Trophoblast cell (in vitro differentiated cells and primary cell): ENCODE results near the gene SST.

Experiments
- DNase-seq, 2 donors: peaks; one replicate each; pipeline ENCODE4 v3.0.0-alpha.2; 2016
- H2AFZ ChIP-seq: 2 replicates; pipeline ENCODE4 v1.6.1; 2013; ENCODE audit warnings: low read length, moderate library complexity, mild to moderate bottlenecking; ENCODE audit not compliant: insufficient read depth, poor library complexity
- H2AK5ac ChIP-seq: 2 replicates; pipeline ENCODE4 v1.6.1; 2013; ENCODE audit warnings: mild to moderate bottlenecking, low read length
- H2BK120ac ChIP-seq: 2 replicates; pipeline ENCODE4 v1.6.1; 2013; ENCODE audit warnings: low read length, mild to moderate bottlenecking, moderate library complexity; ENCODE audit not compliant: insufficient read depth, poor library complexity
- H2BK12ac ChIP-seq: 2 replicates; pipeline ENCODE4 v1.6.1; 2013; ENCODE audit warnings: mild to moderate bottlenecking, low read length, moderate library complexity
- H2BK5ac ChIP-seq: 2 replicates; pipeline ENCODE4 v1.6.1; 2013; ENCODE audit warnings: low read length, low read depth, moderate library complexity, mild to moderate bottlenecking; ENCODE audit not compliant: poor library complexity
- H3K14ac ChIP-seq: 2 replicates; pipeline ENCODE4 v1.6.1; 2013; ENCODE audit warnings: mild to moderate bottlenecking, low read length
- H3K18ac ChIP-seq: 2 replicates; pipeline ENCODE4 v1.6.1; 2013; ENCODE audit warnings: mild to moderate bottlenecking, low read length
- H3K23ac ChIP-seq: 2 replicates; pipeline ENCODE4 v1.6.1; 2013; ENCODE audit warnings: low read length
- H3K27ac ChIP-seq: 2 replicates; pipeline ENCODE4 v1.5.1; 2013; ENCODE audit warnings: low read depth, mild to moderate bottlenecking, inconsistent platforms, low read length, moderate library complexity
- H3K27me3 ChIP-seq: 2 replicates; pipeline ENCODE4 v1.6.1; 2013; ENCODE audit warnings: inconsistent platforms, mild to moderate bottlenecking, low read length, moderate library complexity; ENCODE audit not compliant: insufficient read depth
- H3K36me3 ChIP-seq, 2 experiments: 1 replicate in 1 of 2; 2 replicates in 1 of 2; pipeline ENCODE4 v1.6.1; 2013; ENCODE audit warnings: low read length in 2 of 2, mild to moderate bottlenecking in 2 of 2, moderate library complexity in 1 of 2; ENCODE audit not compliant: insufficient read depth in 2 of 2, control insufficient read depth in 1 of 2
- H3K4ac ChIP-seq: 2 replicates; pipeline ENCODE4 v1.6.1; 2013; ENCODE audit warnings: low read depth, mild to moderate bottlenecking, low read length, moderate library complexity
- H3K4me1 ChIP-seq, 2 experiments: 1 replicate in 1 of 2; 2 replicates in 1 of 2; pipeline ENCODE4 v1.6.1; 2013; ENCODE audit warnings: low read length in 2 of 2, mild to moderate bottlenecking in 2 of 2, moderate library complexity in 1 of 2; ENCODE audit not compliant: insufficient read depth in 2 of 2, control insufficient read depth in 1 of 2
- H3K4me2 ChIP-seq: 2 replicates; pipeline ENCODE4 v1.6.1; 2013; ENCODE audit warnings: inconsistent platforms, mild to moderate bottlenecking, low read length, moderate library complexity
- H3K4me3 ChIP-seq: 2 replicates; pipeline ENCODE4 v1.5.1; 2013; ENCODE audit warnings: mild to moderate bottlenecking, low read depth, low read length, inconsistent platforms
- H3K79me1 ChIP-seq: one replicate; pipeline ENCODE4 v1.6.1; 2013; ENCODE audit warnings: low read length
- H3K79me2 ChIP-seq: 2 replicates; pipeline ENCODE4 v1.6.1; 2013; ENCODE audit warnings: low read length, mild to moderate bottlenecking; ENCODE audit not compliant: control insufficient read depth, insufficient read depth, poor library complexity
- H3K9ac ChIP-seq: 2 replicates; pipeline ENCODE4 v1.6.1; 2013; ENCODE audit warnings: mild to moderate bottlenecking, low read length
- H3K9me3 ChIP-seq: 2 replicates; pipeline ENCODE4 v1.6.1; 2013; ENCODE audit warnings: low read depth, mild to moderate bottlenecking, control low read depth, inconsistent platforms, low read length; ENCODE audit not compliant: insufficient read depth
- H4K12ac ChIP-seq: 2 replicates; pipeline ENCODE4 v1.6.1; 2013; ENCODE audit warnings: low read depth, mild to moderate bottlenecking, low read length, moderate library complexity
- H4K8ac ChIP-seq: 2 replicates; pipeline ENCODE4 v1.6.1; 2013; ENCODE audit warnings: low read depth, mild to moderate bottlenecking, low read length, moderate library complexity
- H4K91ac ChIP-seq: one replicate; pipeline ENCODE4 v1.6.1; 2013; ENCODE audit warnings: low read depth, mild to moderate bottlenecking, low read length, moderate library complexity
- WGBS: extraction: QIAGEN DNeasy Blood & Tissue Kit; methylation state at CpG from one replicate; pipeline ENCODE4 v1.1.7; 2013; ENCODE audit warnings: missing lambda C conversion rate; ENCODE audit not compliant: insufficient read length, insufficient coverage; ENCODE audit errors: extremely low coverage; 5-methylcytosine and 5-hydroxymethylcytosine counted together

SST gene

DNA sequence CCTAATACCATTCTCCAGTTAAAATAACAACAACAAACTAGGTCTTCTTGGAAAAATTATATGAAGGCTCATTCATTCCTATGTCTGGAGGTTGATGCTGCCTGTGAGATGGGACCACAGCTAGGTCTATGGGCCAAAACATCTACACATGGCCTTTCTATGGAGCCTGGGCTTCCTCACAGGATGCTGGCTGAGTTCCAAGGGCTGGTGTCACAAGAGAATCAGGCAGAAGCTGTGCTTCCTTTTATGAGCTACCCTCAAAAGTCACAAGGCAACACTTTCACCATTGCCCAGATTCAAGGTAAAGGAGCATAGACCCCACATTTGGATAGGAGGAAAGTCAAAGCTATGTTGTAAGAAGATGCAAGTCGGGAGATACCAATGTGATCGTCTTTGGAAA, 36.8 kb upstream of the SST start:
- no peak overlapping the region for H2BK120ac ChIP-seq
- no peak overlapping the region for H3K4me2 ChIP-seq
- H3K4me1 ChIP-seq, result no peaks in the 10 kb centered on the region
- no peak overlapping the region for H2AFZ ChIP-seq
- no peaks in the 10 kb centered on the region for H3K9me3 ChIP-seq
- no peak overlapping the region for H3K18ac ChIP-seq
- no peak overlapping the region for H3K23ac ChIP-seq
- H3K79me2 ChIP-seq, result no peaks in the 10 kb centered on the region
- no peak overlapping the region for H4K12ac ChIP-seq
- H2BK5ac ChIP-seq, result no peak overlapping the region
- H4K8ac ChIP-seq, result no peak overlapping the region
- no CpG with 5 or more reads among the region's 2 CpGs for WGBS
- no peak overlapping the region for H2AK5ac ChIP-seq
- no peaks in the 10 kb centered on the region for H3K79me1 ChIP-seq
- no peaks in the 10 kb centered on the region for H3K27me3 ChIP-seq
- H2BK12ac ChIP-seq, result no peak overlapping the region
- DNase-seq, result no peak
- H3K36me3 ChIP-seq, result no peaks in the 10 kb centered on the region
- no peak overlapping the region for H3K14ac ChIP-seq
- H3K4ac ChIP-seq, result no peak overlapping the region
- no peak overlapping the region for H4K91ac ChIP-seq
- H3K27ac ChIP-seq, result no peak overlapping the region
- no peak overlapping the region for H3K9ac ChIP-seq
- H3K4me3 ChIP-seq, result no peak overlapping the region

DNA sequence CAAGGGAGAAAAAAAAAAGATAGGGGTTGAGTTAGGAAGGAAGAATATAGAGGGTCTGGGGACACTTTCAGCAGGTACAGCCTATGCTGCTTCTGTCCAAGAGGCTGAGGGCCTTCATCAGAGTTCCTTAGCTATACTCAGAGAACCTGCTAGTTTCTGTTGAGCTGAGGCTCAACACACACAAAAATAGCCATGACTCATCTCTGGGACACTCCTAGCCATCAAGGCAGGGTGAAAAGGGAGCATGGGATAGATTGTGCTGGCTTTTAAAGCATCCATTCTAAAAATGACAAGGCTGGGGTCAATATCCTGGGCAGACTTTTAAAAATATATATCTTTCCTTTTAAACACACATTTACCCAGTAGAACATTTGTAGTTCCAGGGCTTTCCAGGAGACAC, 35.0 kb upstream of the SST start:
- no peak overlapping the region for H3K27ac ChIP-seq
- H2AK5ac ChIP-seq, result no peak overlapping the region
- no peaks in the 10 kb centered on the region for H3K79me2 ChIP-seq
- H2BK5ac ChIP-seq, result no peak overlapping the region
- H4K8ac ChIP-seq, result no peak overlapping the region
- DNase-seq, result no peak
- H3K18ac ChIP-seq, result no peak overlapping the region
- H3K4ac ChIP-seq, result no peak overlapping the region
- no peak overlapping the region for H2AFZ ChIP-seq
- no peaks in the 10 kb centered on the region for H3K4me1 ChIP-seq
- no peak overlapping the region for H4K91ac ChIP-seq
- H3K4me2 ChIP-seq, result no peak overlapping the region
- no peaks in the 10 kb centered on the region for H3K36me3 ChIP-seq
- no peaks in the 10 kb centered on the region for H3K79me1 ChIP-seq
- no peak overlapping the region for H2BK120ac ChIP-seq
- no peak overlapping the region for H2BK12ac ChIP-seq
- no peak overlapping the region for H4K12ac ChIP-seq
- peaks cover 1% of the 10 kb centered on the region for H3K9me3 ChIP-seq
- H3K9ac ChIP-seq, result no peak overlapping the region
- no peak overlapping the region for H3K14ac ChIP-seq
- H3K23ac ChIP-seq, result no peak overlapping the region
- no peaks in the 10 kb centered on the region for H3K27me3 ChIP-seq
- H3K4me3 ChIP-seq, result no peak overlapping the region

DNA sequence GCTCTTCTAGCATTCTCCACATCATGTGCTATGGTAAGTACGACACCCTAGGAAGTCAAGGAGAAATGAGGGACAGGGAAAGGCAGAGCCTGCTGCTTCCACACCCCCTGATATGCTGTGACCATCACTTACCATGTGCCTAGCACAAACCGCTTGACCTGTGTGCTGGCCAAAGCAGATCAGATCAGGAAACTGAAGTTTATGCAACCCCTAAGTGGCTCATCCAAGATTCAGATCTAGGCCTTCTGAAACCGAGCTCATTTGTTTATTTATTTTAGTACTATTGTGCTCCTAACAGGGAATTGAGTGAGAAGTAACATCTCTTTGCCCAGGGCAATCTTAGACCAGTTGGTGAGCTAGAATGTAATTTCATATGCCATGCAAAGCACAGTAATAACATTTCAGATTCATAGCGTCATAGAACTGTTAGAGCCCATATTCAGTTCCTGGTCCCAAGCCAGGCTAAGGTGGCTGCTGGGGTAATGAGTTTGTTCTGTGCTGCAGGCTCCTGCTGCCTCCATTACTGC, 32.4 kb upstream of the SST start, which contains the start of gene RTP2:
Gene RTP2, minus strand, starts transcription at position 51 of the 527 bp plus-strand sequence. CDS start 429 bp downstream, outside the sequence.
- Histone ChIP-seq H3K14ac (no peak within 1 kb of the TSS), H3K4ac (no peak within 1 kb of the TSS)
- no CpG with 5 or more reads among the region's 4 CpGs for WGBS

GRCh38 chr3:187700249-187700648, 30.1 kb upstream of the SST start:
- Histone ChIP-seq H4K12ac (no peak overlapping the region), H3K4me2 (no peak overlapping the region), H3K4ac (no peak overlapping the region), H2AFZ (no peak overlapping the region), H2BK120ac (no peak overlapping the region), H3K4me3 (no peak overlapping the region), H2BK12ac (no peak overlapping the region), H4K8ac (no peak overlapping the region), H3K9ac (no peak overlapping the region), H4K91ac (no peak overlapping the region), H3K9me3 (peaks cover 4% of the 10 kb centered on the region), H3K23ac (no peak overlapping the region), H2BK5ac (no peak overlapping the region), H3K36me3 (no peaks in the 10 kb centered on the region), H3K79me1 (no peaks in the 10 kb centered on the region), H3K79me2 (no peaks in the 10 kb centered on the region), H2AK5ac (no peak overlapping the region), H3K4me1 (no peaks in the 10 kb centered on the region), H3K27ac (no peak overlapping the region), H3K18ac (no peak overlapping the region), H3K27me3 (no peaks in the 10 kb centered on the region), H3K14ac (no peak overlapping the region)
- no CpG with 5 or more reads among the region's 2 CpGs for WGBS
- DNase-seq, result no peak

More for the DNA sequence above, 32.4 kb upstream of the SST start, which contains the start of gene RTP2:
- Histone ChIP-seq H2BK12ac (no peak within 1 kb of the TSS), H3K23ac (no peak within 1 kb of the TSS), H3K9me3 (peaks cover 2% of the 10 kb centered on the region), H2BK120ac (no peak within 1 kb of the TSS), H4K12ac (no peak within 1 kb of the TSS), H3K18ac (no peak within 1 kb of the TSS), H2AFZ (no peak within 1 kb of the TSS), H3K27me3 (no peaks in the 10 kb centered on the region), H3K79me2 (no peaks in the 10 kb centered on the region), H3K79me1 (no peaks in the 10 kb centered on the region), H3K4me1 (no peaks in the 10 kb centered on the region), H3K27ac (no peak within 1 kb of the TSS), H3K9ac (no peak within 1 kb of the TSS), H2BK5ac (no peak within 1 kb of the TSS), H3K4me2 (no peak within 1 kb of the TSS), H4K8ac (no peak within 1 kb of the TSS), H2AK5ac (no peak within 1 kb of the TSS), H4K91ac (no peak within 1 kb of the TSS), H3K4me3 (no peak within 1 kb of the TSS), H3K36me3 (no peaks in the 10 kb centered on the region)
- no peak for DNase-seq
